ENCODE results near the gene CCDC183. TPM values are rescaled to one million over a fixed set of nuclear protein-coding genes. Genes with fewer than 3 reads are reported as not detected.

CCDC183 gene
- polyA plus RNA-seq, 1 donor from 2014 or later: 5.5 TPM

DNA sequence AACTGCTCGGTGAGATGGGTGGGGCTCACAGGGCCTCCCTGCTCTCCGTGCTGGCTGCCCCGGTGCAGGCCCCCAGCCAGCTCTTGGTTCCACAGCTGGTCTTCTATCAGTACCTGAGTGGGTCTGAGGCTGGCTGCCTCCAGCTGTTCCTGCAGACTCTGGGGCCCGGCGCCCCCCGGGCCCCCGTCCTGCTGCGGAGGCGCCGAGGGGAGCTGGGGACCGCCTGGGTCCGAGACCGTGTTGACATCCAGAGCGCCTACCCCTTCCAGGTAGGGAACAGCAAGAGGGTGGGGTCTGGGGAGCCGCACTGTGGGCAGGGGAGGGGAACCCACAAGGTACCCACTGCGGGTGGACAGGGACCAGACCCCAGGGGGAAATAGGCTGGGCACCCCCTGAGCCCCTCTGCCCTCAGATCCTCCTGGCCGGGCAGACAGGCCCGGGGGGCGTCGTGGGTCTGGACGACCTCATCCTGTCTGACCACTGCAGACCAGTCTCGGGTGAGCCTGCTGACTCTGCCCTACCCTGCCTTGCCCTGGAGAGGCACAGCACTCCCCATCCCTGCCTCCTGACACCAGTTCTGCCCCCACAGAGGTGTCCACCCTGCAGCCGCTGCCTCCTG lies 58.8 kb downstream of the CCDC183 start:
- Histone ChIP-seq H3K27me3 (ENCODE audit: insufficient read depth, low read depth, low read length) (no peaks in the 10 kb centered on the region), H3K9ac (ENCODE audit: low read length) (no peak overlapping the region), H3F3A (ENCODE audit: insufficient read depth, low read length, poor library complexity, severe bottlenecking) (no peaks in the 10 kb centered on the region), H3K79me2 (replicated peaks; ENCODE audit: insufficient read depth, low read length) (no peaks in the 10 kb centered on the region), H4K20me1 (ENCODE audit: insufficient read depth) (no peaks in the 10 kb centered on the region), H2AFZ (ENCODE audit: low read depth, low read length) (no peak overlapping the region), H3K9me2 (ENCODE audit: insufficient read depth, low read length) (no peaks in the 10 kb centered on the region), H3K4me2 (ENCODE audit: low read length) (no peak overlapping the region), H3K27ac (ENCODE audit: low read length) (no peak overlapping the region), H3K4me3 (ENCODE audit: low read length) (no peak overlapping the region), H3K9me3 (ENCODE audit: low read length) (no peaks in the 10 kb centered on the region), H3K36me3 (ENCODE audit: insufficient read depth, low read length) (no peaks in the 10 kb centered on the region)
- TF ChIP-seq, protein P1, sequence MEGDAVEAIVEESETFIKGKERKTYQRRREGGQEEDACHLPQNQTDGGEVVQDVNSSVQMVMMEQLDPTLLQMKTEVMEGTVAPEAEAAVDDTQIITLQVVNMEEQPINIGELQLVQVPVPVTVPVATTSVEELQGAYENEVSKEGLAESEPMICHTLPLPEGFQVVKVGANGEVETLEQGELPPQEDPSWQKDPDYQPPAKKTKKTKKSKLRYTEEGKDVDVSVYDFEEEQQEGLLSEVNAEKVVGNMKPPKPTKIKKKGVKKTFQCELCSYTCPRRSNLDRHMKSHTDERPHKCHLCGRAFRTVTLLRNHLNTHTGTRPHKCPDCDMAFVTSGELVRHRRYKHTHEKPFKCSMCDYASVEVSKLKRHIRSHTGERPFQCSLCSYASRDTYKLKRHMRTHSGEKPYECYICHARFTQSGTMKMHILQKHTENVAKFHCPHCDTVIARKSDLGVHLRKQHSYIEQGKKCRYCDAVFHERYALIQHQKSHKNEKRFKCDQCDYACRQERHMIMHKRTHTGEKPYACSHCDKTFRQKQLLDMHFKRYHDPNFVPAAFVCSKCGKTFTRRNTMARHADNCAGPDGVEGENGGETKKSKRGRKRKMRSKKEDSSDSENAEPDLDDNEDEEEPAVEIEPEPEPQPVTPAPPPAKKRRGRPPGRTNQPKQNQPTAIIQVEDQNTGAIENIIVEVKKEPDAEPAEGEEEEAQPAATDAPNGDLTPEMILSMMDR (IDR thresholded peaks at IDR 0.05; ENCODE audit: poor library complexity, severe bottlenecking): no peak
- TF ChIP-seq EZH2 (IDR thresholded peaks at IDR 0.05; ENCODE audit: borderline replicate concordance, insufficient read depth, low read length, poor library complexity, severe bottlenecking) (no peak), SMC3 (conservative IDR thresholded peaks at IDR 0.05; ENCODE audit: poor library complexity) (no peak), POLR2AphosphoS5 (IDR thresholded peaks at IDR 0.05) (no peak), EP300 (conservative IDR thresholded peaks at IDR 0.05; ENCODE audit: poor library complexity, severe bottlenecking) (no peak), MXI1 (conservative IDR thresholded peaks at IDR 0.05; ENCODE audit: poor library complexity, severe bottlenecking) (no peak), RAD21 (conservative IDR thresholded peaks at IDR 0.05) (no peak), REST (IDR thresholded peaks at IDR 0.05; ENCODE audit: borderline replicate concordance) (no peak), TAF1 (IDR thresholded peaks at IDR 0.05; ENCODE audit: low read depth) (no peak)

- TF ChIP-seq EP300 (conservative IDR thresholded peaks at IDR 0.05; ENCODE audit: poor library complexity, severe bottlenecking): no peak
- TF ChIP-seq SMC3 (conservative IDR thresholded peaks at IDR 0.05; ENCODE audit: poor library complexity): no peak
- TF ChIP-seq MXI1 (conservative IDR thresholded peaks at IDR 0.05; ENCODE audit: poor library complexity, severe bottlenecking): no peak
- no peak for TF ChIP-seq EZH2 (IDR thresholded peaks at IDR 0.05; ENCODE audit: borderline replicate concordance, insufficient read depth, low read length, poor library complexity, severe bottlenecking)
- TF ChIP-seq POLR2AphosphoS5 (IDR thresholded peaks at IDR 0.05): no peak
- no peak for TF ChIP-seq TAF1 (IDR thresholded peaks at IDR 0.05; ENCODE audit: low read depth)
- Histone ChIP-seq H3K9ac (ENCODE audit: low read length) (no peak overlapping the region), H3K27me3 (ENCODE audit: insufficient read depth, low read depth, low read length) (no peaks in the 10 kb centered on the region), H2AFZ (ENCODE audit: low read depth, low read length) (no peak overlapping the region), H3K36me3 (ENCODE audit: insufficient read depth, low read length) (no peaks in the 10 kb centered on the region), H3K4me3 (ENCODE audit: low read length) (no peak overlapping the region), H3K79me2 (replicated peaks; ENCODE audit: insufficient read depth, low read length) (no peaks in the 10 kb centered on the region), H3F3A (ENCODE audit: insufficient read depth, low read length, poor library complexity, severe bottlenecking) (no peaks in the 10 kb centered on the region), H3K9me2 (ENCODE audit: insufficient read depth, low read length) (no peaks in the 10 kb centered on the region), H3K4me2 (ENCODE audit: low read length) (no peak overlapping the region), H4K20me1 (ENCODE audit: insufficient read depth) (no peaks in the 10 kb centered on the region), H3K27ac (ENCODE audit: low read length) (no peak overlapping the region), H3K9me3 (ENCODE audit: low read length) (no peaks in the 10 kb centered on the region)
These were observed 59.4 kb downstream of the CCDC183 start for GRCh38 chr9:136855461-136856078.

Data from neural cell (in vitro differentiated cells).